ENCODE data around the gene SLC38A10. TPM values are rescaled to one million over a fixed set of nuclear protein-coding genes. Genes with fewer than 3 reads are reported as not detected.

The SLC38A10 gene
- total RNA-seq, 1 experiment from 2014 or later, result 75.1 TPM

GRCh38 chr17:81196505-81197408, 98.3 kb downstream of the SLC38A10 start:
- CTCF ChIA-PET, result no interaction called here
- no TSS peak for BruUV-seq (replicated peaks)
- DNase-seq (ENCODE audit: low spot score), result no peak
- POLR2A ChIA-PET (ENCODE audit: low non-redundant PET), result interaction anchor here (0.6 kb wide), 1 partner anchor 49 kb away, joined by 3 read pairs; no protein-coding TSS in a partner anchor
- Histone ChIP-seq H3K36me3 (ENCODE audit: insufficient read depth, low read length, poor library complexity, severe bottlenecking) (no peaks in the 10 kb centered on the region), H3K9me3 (ENCODE audit: low read depth, low read length, poor library complexity, severe bottlenecking) (no peaks in the 10 kb centered on the region), H3K27ac (ENCODE audit: low read depth, low read length, poor library complexity, severe bottlenecking) (no peak overlapping the region), H3K4me3 (ENCODE audit: low read depth, low read length, poor library complexity, severe bottlenecking) (no peak overlapping the region), H3K4me1 (ENCODE audit: insufficient read depth, low read length, poor library complexity, severe bottlenecking) (peaks cover 5% of the 10 kb centered on the region), H3K27me3 (replicated peaks; ENCODE audit: insufficient read depth, low read depth, low read length, poor library complexity) (no peaks in the 10 kb centered on the region)
- no peak for TF ChIP-seq EZH2 (IDR thresholded peaks at IDR 0.05; ENCODE audit: borderline replicate concordance, low read depth, low read length, poor library complexity, severe bottlenecking)
- no peak for TF ChIP-seq CTCF (conservative IDR thresholded peaks at IDR 0.05; ENCODE audit: low read depth, low read length)
- intact Hi-C loops (cut with micrococcal nuclease; ENCODE audit: unreplicated experiment), result no loop called here

GRCh38 chr17:81195941-81196495, 99.1 kb downstream of the SLC38A10 start:
- H3K4me3 ChIP-seq (ENCODE audit: low read depth, low read length, poor library complexity, severe bottlenecking), result no peak overlapping the region
- no TSS peak for BruUV-seq (replicated peaks)
- H3K36me3 ChIP-seq (ENCODE audit: insufficient read depth, low read length, poor library complexity, severe bottlenecking), result no peaks in the 10 kb centered on the region
- no peaks in the 10 kb centered on the region for H3K27me3 ChIP-seq (replicated peaks; ENCODE audit: insufficient read depth, low read depth, low read length, poor library complexity)
- DNase-seq (ENCODE audit: low spot score), result no peak
- POLR2A ChIA-PET (ENCODE audit: low non-redundant PET), result interaction anchor here (0.6 kb wide), 1 partner anchor 48 kb away, joined by 3 read pairs; no protein-coding TSS in a partner anchor
- H3K9me3 ChIP-seq (ENCODE audit: low read depth, low read length, poor library complexity, severe bottlenecking), result no peaks in the 10 kb centered on the region
- intact Hi-C loops (cut with micrococcal nuclease; ENCODE audit: unreplicated experiment), result no loop called here
- CTCF ChIA-PET, result no interaction called here
- no peak overlapping the region for H3K27ac ChIP-seq (ENCODE audit: low read depth, low read length, poor library complexity, severe bottlenecking)
- peaks cover 1% of the 10 kb centered on the region for H3K4me1 ChIP-seq (ENCODE audit: insufficient read depth, low read length, poor library complexity, severe bottlenecking)
- TF ChIP-seq EZH2 (IDR thresholded peaks at IDR 0.05; ENCODE audit: borderline replicate concordance, low read depth, low read length, poor library complexity, severe bottlenecking), result no peak
- no peak for TF ChIP-seq CTCF (conservative IDR thresholded peaks at IDR 0.05; ENCODE audit: low read depth, low read length)

Other genes with a start within 250 kb of the SLC38A10 start
- not detected in 2 replicates for gene PVALEF, start 129.8 kb downstream of the SLC38A10 start, total RNA-seq (2021)
- gene AATK, start 129.1 kb downstream of the SLC38A10 start, total RNA-seq (2021), result 0.90 and 1.4 TPM in 2 replicates
- gene CEP131, start 72.3 kb downstream of the SLC38A10 start, total RNA-seq (2021), result 27.1 and 36.3 TPM in 2 replicates
- gene TEPSIN, start 56.3 kb downstream of the SLC38A10 start, total RNA-seq (2021), result 33.6 and 36.1 TPM in 2 replicates
- gene NDUFAF8, start 56.0 kb downstream of the SLC38A10 start, total RNA-seq (2021), result 58.6 and 64.9 TPM in 2 replicates
- gene BAHCC1, start 100.2 kb upstream of the SLC38A10 start, total RNA-seq (2021), result 74.2 and 80.6 TPM in 2 replicates
- 2,855 and 3,247 TPM in 2 replicates for gene ACTG1, start 217.5 kb upstream of the SLC38A10 start, total RNA-seq (2021)
- gene FSCN2, start 233.1 kb upstream of the SLC38A10 start, total RNA-seq (2021), result 0.26 and 0.31 TPM in 2 replicates